ENCODE data around the gene KIF26A.

KIF26A gene

DNA sequence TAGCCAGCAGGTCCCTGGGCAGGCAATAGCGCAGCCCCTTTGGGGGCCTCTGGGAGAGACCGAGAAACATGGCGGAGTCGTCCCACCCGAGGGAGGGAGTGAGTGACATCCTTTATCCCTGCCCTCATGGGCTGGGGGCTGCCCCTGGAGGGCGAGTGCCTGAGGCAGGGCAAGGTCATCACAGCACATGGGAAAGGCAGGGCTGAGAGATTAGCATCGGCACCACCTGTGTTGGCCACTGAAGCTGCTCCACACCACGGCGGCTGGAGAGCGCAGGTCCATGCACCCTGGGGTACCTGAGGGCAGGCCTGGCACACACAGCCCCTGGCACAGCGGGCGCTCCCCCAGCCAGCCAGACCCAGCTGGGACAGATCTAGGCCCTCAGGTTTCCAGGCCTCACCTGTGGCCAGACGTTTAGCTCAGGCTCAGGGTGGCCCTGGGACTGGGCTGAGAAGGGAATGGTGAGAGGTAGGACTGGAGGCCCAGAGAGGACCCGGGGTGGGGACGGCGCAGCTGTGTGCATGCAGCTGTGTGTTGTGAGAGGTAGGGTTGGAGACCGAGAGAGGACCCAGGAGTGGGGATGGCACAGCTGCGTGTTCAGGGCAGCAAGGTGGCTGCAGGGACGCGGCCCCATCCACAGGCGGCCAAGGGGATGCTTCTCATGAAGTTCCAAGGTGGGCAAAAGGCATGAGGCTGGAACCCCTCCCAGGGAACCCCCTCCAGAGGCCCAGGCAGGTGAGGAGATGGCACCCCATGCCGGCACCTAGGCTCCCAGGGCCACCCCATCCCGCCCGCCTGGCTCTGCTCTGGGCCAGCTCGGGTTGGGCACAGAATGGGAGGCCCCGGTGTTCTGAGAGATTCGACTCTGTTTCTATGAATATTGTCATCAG lies 74.1 kb downstream of the KIF26A start:
- DNase-seq, result no peak

DNA sequence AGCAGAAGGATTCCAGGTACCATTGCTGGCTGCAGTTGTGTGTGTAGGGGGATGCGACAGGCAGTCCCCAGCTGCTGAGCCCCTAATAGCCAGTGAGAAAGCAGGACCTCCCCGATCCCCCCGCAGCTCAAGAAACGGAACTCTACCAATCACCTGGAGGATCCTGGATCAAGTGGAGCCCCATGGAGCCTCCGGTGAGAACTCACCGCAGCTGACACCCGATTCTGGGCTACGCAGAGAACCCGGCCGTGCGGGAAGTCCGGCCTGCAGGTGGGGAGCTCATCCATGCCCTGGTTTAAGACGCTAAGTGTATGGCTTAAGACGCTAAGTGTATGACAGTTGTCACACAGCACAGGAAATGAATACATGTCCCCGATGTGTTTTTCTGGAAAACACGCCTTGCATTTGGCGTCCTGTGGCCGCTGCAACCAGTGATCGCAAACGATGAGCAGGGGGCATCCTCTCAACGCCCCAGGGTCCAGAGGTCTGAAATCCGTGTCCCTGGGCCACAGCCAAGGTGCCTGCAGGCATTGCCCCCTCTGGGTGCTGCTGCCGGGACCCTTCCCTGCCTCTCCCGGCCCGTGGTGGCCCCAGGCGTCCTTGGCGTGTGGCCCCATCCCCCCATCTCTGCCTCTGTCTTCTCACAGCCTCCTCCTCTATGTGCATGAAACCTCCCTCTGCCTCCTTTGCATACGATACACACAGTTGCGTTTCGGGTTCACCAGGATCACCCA lies 75.1 kb downstream of the KIF26A start:
- no peak for DNase-seq

DNA sequence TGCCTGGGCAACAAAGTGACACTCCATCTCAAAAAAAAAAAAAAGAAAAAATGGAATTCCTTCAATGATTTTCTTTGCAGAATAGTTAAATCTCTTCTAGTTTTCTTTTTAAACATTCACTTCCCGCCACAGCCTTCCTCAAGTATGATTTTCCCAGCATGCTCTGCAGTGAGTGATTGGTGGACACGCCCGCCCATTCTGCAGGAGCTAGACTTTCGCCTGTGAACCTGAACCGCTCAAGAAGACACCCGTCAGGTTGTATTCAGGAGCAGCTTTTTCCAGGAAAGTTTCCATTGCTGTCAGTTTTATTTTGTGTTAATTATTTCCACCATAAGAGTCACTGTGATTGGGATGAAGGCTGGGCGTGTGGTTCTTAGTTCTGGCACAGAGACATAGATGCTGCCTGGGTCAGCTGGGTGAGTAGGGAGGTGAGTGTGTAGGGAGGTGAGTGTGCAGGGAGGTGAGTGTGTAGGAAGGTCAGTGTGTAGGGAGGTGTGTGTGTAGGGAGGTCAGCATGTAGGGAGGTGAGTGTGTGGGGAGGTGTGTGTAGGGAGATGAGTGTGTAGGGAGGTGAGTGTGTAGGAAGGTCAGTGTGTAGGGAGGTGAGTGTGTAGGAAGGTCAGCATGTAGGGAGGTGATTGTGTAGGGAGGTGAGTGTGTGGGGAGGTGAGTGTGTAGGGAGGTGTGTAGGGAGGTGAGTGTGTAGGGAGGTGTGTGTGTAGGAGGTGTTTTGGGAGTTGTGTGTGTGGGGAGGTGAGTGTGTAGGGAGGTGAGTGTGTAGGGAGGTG lies 76.2 kb downstream of the KIF26A start:
- DNase-seq, result no peak

DNA sequence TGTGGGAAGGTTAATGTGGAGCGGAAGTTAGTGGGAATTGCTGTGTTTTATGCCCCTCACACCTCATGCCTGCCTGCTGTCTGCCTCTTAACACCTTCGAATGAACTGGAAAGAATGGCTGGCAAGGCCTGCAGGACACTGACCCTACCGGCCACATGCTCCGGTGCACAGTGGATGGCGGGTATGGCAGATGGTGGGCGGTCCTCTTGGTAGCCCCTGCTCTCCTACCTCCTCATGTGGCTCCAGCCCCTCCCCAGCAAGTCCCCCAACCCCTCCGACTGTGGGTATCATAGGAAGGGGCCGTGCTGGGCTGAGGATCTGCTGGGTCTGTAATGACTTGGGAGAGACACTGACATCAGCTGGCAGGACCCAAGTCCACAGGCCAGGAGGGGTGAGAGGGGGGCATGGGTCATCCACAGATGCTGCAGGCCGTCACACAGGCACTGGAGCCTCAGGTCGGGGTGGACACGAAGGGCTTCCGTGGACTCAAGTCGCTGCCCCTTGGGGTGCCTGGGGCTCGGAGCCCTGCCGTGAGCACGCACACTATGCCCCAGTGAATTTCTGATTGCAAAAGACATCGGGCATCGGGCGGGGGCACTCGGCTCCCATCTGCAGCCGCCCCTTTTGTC lies 77.4 kb downstream of the KIF26A start:
- no peak for DNase-seq

DNA sequence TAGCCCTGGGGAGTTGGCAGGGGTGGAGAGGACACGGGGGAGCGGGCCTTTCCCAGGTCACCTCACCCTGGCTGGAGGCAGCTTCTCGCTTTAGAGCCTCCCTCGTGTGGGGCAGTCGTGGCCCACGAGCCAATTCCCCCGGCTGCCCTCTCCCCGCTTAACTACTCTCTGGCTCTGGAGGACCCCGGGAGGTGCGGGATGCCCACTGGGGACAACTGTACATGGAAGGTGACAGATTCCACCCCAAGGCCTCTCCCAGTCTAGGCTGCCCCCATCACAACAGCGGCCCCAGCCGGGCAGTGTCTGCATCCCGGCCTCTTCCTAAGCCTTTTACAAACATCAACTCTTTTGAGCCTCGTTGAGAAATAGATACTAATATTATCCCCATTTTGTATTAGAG lies 78.1 kb downstream of the KIF26A start:
- DNase-seq, result no peak

GRCh38 chr14:104217486-104218360 lies 79.3 kb downstream of the KIF26A start:
- DNase-seq, result no peak

DNA sequence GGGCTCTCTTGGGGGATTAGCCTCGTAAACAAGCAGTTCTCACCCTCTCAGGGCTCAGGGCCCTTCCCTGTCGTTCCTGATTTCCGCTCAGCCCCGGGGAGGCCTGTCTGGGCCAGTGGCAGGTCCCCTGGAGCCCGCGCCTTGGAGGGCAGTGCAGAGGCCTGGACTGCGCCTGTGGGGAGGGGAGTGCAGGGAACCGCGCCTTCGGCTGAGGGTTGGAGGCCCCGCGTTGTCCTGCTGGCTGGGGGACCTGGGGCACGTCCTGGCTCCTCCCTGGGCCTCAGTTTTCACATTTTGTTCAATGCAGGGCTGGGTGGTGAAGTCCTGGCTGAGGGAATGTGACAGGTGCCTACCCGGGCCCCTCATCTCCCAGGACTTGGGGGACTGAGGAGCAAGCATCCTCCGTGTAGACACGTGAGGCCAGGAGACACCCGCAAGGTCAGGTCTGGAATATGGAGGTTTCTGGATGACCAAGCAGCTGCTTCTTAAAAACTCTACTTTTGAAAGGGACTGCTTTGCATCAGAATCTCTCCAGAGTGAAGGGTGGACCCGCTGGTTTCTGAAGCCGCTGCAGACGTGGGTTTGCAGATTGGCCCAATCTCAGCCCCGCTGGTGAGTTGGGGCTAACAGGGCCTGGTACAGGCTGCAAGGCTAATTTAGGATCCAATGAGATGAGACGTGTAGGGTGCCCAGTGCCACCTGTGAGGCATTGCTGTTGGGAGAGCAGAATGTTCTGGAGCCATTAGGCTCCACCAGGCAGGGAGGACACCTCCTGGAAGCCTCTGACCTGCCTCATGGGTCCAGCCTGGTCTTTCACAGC lies 80.2 kb downstream of the KIF26A start:
- DNase-seq, result no peak

- DNase-seq, result no peak
These were observed 81.4 kb downstream of the KIF26A start for GRCh38 chr14:104219731-104220214.

GRCh38 chr14:104220215-104221070 lies 82.1 kb downstream of the KIF26A start:
- no peak for DNase-seq

DNA sequence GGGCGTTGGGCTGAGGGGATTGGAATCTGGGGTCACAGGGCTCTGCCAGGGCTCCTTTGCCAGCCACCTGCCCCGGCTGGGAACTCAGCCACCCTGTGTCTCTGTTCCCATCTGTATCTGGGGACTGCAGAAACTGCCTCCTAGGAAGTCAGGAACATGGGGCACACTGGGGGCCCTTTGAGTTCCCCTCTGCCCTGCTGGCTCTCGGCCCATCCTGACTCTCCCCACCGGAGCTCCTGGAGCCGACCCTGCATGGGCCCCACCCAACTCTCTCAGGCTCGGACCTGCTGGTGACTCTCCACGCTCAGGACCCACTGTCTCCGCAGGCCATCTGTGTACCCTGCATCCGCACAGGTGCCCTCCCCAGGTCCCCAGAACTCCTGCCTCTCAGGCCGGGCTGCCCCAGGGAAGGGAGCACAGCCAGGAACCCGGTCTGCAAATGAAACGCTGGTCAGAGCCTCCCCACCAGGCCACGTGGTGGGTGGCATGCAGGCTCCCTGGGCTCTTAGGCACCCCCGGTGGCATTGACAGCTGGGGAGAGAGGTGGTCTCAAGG lies 82.8 kb downstream of the KIF26A start:
- DNase-seq, result no peak

DNA sequence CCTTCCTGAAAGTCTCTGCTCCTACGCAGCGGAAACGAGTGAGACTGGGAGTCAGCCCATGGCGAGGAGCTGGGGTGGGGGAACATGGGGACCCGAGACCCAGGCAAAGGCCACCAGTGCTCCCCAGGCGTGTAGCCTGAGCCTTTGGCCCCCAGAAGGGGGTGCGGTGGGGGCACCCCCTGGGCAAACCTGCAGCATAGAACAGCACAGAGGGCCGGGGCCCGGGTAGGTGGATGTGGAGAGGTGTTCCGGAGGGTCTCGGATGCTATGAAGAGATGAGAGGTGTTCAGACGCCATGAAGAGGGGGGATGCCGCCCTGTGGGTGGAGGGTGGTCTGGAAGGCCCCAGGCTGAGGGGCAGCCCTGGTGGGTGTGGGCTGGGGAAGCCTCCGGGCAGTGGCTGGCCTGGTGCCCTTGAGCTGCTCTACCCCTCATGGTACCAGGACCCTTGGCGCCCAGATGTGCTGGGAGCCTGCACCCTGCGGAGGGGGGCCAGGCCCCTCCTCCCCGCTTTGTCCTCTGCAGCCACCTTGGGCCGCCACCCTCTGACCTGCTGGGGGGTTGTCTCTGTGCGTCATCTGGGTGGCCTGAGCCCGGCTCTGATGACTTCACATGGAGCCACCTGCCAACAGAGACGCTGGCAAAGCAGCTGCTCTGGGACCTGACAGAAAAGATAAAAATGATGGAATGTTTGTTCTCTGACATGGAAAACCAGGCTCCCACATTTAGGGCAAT lies 83.4 kb downstream of the KIF26A start:
- no peak for DNase-seq

GRCh38 chr14:104222396-104223036 lies 84.1 kb downstream of the KIF26A start:
- DNase-seq, result no peak

DNA sequence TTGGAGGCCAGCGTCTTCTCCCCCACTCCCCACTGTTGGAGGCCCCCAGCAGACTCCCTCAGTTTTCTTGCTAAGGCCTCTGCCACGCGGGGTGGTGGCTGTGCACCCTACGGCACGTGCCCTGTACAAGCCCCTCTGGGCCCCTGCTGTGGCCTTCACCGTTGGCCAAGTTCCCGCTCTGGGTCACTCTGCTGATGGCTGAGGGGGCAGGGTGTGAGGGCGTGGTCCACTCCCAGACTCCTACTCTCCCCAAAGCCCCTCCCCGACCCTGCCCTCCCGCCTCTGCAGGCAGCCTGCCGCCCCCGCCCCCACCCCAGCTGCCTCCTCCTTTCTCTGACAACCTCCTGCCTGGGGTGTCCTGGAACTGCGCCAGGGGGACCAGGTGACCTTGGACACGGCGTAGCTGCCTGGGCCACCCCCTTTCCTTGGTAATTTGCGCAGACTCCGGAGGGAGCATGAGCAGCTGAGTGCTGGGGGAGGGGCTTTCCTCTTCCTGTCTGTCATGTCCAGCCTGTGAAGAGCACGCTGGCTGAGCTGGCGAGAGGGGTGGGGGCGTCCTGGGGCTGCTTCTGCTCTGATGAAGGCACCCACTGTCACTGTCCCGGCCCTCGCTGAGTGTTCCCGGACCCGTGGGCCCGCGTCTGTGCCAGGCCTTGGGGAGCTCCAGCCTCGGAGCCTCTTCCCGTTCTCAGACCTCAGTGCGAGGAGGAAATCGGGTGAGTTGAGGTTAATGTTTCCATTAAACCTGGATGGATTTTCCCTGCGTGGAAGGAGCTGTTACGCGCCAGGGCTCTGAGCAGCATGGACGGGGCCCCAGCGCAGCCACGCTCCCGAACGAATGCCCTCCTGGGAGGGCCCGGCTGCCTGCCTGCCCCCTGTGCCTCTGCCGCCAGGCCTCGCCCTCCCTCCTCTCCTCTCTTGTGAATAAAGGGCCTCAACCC lies 85.0 kb downstream of the KIF26A start:
- no peak for DNase-seq

DNA sequence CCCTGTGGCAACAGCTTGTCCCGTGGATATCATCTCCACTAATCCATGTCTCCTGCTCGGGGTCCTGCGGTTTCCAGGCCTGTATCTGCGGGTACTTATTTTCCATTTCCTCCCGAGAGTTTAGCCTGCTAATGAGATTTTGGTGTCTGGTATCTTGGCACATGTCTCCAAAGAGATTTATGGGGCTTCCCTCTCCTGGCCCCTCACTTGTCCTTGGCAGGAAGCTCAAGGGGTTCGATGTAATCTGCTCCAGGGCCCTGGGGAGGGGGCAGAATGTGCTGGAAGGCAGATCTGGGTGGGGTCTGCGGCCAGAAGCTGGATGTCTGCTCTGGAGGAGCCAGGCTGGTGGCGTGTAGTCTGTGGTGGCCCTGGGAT lies 85.7 kb downstream of the KIF26A start:
- DNase-seq, result no peak

GRCh38 chr14:104224506-104225277 lies 86.3 kb downstream of the KIF26A start:
- peak; percentile 25 for DNase-seq
